HG03175 (cell line): ENCODE data around the gene SHOC2.

ENCODE experiments used
- ATAC-seq: cut with Tn5 transposase; IDR thresholded peaks from one replicate; pipeline ENCODE4 v1.9.1; 2021; ENCODE audit warnings: mild to moderate bottlenecking, moderate library complexity; ENCODE audit not compliant: unreplicated experiment

Gene SHOC2

DNA sequence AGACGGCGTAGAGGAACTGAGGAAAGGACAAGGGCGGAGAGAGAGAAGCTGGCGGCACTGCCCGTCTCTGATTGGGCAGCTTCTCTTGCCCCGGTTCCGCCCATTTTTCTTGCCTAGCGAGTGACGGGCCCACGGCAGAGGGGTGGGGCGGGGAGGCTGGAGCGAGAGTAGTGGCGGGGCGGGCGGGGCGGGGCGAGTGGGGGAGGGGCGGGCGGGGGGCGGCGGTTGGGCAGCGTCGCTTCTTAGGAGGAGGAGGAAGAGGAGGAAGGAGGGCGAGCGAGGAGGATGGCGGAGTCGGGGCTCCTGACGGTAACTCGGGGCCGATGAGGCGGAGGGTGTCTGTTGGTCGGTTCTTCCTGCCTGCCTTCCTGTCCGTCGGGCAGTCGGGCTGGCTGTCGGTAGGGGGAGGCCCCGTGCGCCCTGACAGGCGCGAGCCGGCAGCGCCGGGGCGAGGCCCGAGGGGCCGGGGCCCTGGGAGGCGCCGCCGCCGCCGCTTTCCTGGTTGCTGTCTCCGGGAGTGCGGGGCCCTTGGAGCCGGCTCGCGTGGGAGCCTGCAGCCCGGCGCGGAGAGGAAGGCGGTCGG lies at the start of gene SHOC2:
Gene SHOC2, plus strand, starts transcription at position 256 of the 583 bp plus-strand sequence. CDS start 44,755 bp downstream, outside the sequence.
- ATAC-seq = peak; percentile 8

DNA sequence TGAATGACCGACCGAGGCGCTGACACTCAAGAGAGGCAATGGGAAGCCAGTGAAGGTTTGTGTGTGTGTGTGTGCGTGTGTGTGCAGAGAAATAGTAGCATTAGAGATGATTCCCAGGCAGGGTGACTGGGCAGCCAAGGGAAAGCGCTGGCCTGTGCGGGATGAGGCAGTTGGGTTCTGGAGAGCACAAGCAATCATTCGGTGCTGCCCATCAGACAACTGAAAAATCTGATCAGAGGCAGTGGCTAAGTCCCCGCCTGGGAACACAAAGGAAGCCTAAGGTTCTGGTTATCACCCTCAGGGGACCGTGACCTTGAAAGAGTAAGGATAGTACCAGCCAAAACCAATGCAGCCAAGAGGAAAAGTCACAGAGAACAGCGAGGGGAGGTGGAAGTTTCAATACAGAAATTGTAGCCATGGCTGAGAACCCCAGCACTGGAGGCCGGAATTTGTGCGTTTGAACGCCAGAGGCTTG lies 48.5 kb upstream of the SHOC2 start:
- no peak for ATAC-seq

DNA sequence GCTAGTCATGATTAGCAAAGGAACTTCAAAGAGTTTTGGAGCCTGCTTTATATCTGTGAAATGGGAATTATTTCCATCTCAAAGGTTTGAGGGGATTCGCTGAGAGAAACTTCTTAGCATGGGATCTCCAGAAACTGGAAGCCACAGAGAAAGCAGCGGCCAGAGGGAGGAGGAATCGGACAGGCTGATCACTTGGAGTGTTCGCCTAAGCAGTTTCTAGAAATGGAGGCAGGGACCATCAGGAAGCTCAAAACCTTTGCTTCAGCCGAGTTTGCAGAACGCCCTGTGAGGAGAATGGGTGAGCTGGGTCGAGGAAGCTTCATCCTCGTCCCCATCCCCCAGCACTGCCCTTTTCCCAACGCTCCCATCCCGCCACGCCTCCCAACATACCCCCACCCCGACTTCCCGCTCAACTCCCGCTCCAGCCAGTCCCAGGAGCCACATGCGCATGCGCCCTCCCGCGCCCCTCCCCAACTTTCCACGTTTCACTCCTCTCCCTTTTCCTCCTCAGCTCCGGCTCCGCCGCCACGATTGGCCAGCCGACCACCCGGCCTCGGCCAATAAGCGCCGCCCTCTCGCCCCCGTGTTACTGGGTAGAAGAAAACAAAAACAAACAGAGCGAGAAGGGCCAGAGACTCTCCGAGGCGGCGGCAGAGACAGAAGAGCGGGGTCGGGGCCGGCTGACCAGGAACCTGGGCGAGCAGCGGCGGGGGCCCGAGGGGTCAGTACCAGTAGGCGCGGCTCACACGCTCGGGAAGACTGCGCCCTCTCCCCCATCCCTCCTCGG lies 47.9 kb upstream of the SHOC2 start, which contains the start of gene PDCD4:
Gene PDCD4, plus strand, starts transcription at position 631 of the 787 bp plus-strand sequence. CDS start 4,100 bp downstream, outside the sequence.
- peak; percentile 81 for ATAC-seq

GRCh38 chr10:110872145-110872983 lies 47.0 kb upstream of the SHOC2 start:
- peak; percentile 45 for ATAC-seq

DNA sequence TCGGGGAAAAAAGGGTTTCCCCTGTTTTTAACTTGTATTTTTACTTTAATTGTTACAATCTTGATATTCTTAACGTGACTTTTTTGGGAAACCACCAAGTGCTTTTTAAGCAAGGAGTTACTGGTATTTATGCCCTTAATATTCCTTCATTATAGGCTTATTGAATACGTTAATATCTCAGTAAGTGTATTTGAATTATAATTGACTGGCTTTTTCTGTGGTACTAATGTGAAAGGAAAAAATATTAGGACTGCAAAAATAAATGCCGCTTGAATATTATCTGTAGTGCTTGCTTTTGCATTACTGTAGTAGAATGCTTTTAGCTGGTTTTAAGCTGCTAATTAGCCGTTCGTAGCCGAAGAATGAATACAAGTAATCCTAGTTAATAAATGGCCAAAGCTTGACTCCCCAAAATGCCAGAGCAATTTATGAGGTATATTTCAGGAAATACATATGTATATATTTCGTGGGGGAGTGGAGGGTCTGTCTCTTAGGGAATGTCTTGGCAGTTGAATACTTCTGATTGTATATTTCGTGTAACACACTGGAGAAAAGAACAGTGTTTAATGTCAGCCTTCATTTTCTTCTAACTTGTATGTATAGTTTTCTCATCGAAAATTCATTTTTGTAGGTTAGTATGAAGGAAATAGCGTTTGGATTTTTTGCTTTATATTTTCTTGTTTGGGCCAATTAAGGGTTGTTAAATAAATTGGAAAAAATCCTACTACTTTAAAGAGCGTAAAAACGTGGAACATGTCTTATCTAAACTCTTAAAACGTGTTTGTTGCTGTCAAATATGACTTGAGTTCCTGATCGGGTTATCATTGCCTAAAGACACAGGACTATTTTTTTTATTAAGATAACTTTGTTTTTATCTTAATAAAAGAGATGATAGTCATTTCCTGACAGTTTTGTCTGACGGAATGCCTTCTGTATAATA lies 46.1 kb upstream of the SHOC2 start:
- no peak for ATAC-seq

DNA sequence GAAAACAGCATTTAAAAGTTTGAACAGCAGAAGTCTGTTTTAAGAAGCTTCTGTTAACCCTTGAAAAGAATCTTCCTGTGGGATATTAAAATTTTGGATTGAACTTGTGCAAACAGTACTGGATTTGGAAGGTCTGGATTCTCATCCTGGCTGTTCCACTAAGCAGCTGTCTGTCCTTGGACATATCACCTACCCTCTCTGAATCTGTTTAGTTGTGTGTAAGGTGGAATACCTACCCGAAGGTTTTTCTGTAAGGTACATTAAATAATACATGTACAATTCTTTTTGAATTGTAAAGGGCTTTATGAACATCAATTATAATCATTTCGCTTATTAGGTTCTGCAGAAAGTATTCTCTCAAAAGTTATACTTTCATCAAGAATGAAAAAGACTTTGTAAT lies 45.5 kb upstream of the SHOC2 start:
- ATAC-seq = no peak

GRCh38 chr10:110876000-110876399 lies 43.4 kb upstream of the SHOC2 start:
- ATAC-seq = no peak

DNA sequence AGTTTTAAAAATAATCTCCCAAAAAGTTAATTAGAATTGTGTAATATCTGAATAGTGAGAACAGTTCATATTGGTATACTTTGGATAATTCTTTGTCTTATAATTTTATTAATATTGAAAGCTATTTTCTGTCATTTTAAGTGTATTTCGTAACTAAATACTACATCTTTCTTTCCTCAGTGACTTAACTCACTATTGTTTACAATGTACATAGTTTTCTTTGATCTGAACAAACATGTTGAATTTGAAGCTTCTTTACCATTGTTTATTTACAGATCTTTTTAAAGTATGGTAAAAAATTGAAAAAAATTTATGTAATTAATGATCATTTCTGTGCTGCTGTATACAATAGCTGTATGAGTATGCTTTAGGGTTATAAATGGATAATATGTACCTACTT lies 42.6 kb upstream of the SHOC2 start:
- ATAC-seq = no peak

- ATAC-seq = no peak
Measured at GRCh38 chr10:110880012-110880411, 39.4 kb upstream of the SHOC2 start.

GRCh38 chr10:110881247-110881646 lies 38.2 kb upstream of the SHOC2 start:
- no peak for ATAC-seq

DNA sequence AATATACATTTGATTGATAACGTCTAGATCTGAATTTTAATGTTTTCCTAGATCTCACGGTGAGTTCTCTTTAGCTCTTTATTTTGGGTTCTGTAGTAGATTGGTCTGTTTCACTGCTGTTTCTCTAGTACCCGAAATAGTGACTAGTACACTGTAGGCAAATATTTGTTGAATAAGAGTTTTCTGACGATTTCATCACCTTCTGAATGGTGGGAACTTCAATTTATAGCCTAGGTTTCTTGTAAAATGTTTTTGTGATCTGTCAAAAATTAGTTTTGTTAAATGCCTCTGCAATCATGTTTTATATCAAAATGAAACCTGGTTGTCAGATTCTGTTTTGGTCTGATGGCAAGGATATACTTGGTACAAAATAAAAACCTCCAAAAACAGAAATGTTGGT lies 37.5 kb upstream of the SHOC2 start:
- ATAC-seq = no peak

DNA sequence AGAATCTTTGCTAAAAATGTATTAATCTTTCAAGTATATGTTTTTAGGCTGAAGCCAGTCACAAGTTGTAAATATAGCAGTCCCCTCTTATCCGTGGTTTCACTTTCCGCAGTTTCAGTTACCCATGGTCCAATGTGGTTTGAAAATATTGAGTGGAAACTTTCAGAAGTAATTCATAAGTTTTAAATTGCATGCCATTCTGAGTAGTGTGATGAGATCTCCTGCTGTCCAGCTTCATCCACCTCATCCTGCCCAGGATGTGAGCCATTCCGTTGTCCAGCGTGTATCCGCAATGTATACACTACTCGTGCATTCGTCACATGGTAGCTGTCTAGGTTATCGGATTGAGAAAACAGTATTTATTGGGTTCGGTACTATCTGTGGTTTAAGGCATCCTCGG lies 35.5 kb upstream of the SHOC2 start:
- no peak for ATAC-seq

DNA sequence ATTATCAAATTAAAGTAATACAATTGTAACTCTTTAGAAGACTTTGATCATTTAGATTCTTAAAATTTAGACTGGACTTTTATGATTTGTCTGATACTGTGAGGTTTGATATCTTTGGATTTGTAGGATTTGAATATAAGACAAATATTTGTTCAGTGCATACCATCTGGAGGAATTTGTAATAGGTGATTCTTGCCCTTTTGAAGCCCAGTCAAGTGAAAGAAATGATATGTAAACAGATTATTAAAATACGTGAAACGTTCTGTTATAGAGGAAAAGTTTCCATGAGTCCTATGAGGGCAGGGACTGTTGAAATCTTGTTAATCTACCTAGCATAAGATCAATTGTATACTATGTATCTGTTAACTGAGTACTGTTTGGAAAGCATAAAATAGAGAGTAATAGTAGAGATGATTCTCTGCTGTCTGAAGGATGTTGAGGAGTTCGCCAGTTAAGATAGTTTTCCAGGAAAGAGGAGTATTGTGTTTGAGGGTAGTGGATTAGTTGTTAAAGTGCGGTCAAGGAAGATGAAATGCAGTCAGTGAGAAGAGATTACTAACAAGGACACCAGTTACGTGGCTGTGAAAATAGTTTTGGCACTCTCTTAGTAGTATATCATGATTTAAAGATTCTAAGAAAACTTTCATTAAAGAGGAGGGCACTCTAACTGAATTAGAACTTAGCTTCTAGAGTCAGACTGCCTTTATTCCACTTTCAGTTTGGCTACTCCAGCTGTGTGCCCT lies 33.3 kb upstream of the SHOC2 start:
- no peak for ATAC-seq

DNA sequence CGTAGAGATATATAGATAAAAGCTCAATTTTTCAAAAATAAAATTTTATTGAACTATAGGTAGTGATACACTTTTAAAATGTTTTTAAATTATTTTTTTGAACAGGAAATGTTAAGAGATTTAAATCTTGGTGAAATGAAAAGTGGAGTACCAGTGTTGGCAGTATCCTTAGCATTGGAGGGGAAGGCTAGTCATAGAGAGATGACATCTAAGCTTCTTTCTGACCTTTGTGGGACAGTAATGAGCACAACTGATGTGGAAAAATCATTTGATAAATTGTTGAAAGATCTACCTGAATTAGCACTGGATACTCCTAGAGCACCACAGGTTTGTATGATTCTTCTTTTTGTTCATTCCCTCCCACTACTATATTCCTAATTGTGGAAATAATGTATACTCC lies 31.8 kb upstream of the SHOC2 start:
- no peak for ATAC-seq

- ATAC-seq = no peak
Measured at GRCh38 chr10:110892602-110893288, 26.7 kb upstream of the SHOC2 start.

- peak; percentile 85 for ATAC-seq
Measured at GRCh38 chr10:110893559-110894179, 25.7 kb upstream of the SHOC2 start.

DNA sequence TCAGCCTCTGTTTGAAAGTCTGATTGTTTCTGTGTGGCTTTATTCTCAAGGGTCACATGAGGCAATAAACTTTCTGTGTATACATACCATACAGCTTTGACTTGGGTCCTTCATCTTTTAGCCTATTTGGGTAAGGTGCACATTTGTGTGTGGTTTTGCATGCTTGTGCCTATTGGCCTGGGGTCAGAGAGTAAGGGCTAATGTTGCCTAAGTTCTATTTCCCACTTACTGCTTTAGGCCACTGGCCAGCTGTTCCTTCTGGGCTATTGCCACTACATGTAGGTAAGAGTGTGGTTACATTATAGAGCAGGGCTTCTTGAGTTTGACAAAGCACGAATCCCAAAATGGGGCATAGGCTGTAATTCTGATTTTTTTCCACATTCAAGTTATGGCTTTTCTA lies 22.2 kb upstream of the SHOC2 start:
- no peak for ATAC-seq

DNA sequence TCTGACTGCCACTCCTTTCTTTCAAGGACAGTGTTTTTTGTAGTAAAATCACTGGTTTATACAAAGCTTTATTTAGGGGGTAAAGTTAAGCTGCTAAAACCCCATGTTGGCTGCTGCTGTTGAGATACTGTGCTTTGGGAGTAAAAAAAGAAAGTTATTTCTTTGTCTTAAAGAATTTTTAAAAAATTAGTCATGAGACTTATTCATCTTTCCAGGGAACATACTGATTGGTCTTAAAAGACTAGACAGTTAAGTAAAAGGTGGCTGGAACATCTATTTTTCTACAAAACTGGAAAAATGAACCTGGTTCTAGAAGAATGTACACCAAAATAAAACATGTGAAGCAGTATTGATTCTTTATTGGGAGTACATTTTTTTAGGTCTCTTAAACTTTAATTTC lies 21.0 kb upstream of the SHOC2 start:
- ATAC-seq = no peak

DNA sequence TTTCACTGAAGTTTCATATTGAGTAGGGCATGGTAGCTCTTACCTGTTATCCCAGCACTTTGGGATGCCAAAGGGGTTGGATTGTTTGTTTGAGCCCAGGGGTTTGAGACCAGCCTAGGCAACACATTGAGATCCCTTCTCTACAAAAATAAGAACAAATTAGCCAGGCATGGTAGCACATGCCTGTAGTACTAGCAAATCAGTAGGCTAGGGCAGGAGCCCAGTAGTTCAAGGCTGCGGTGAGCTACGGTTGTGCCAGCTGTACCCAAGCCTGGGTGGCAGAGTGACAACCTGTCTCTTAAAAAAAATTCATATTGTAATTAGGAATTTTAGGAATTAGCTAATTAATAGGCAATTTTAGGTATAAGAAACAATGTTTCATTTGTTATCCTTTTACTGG lies 18.4 kb upstream of the SHOC2 start:
- ATAC-seq = no peak
